ENCODE results near the gene DLEC1. TPM values are rescaled to one million over a fixed set of nuclear protein-coding genes. Genes with fewer than 3 reads are reported as not detected.
A peak's percentile ranks its signal among the peaks of the same experiment; 100 is the strongest.

The DLEC1 gene
- total RNA-seq, 4 donors from 2014 or later: 1.5 to 2.8 (median 1.9) TPM; not detected in 1

DNA sequence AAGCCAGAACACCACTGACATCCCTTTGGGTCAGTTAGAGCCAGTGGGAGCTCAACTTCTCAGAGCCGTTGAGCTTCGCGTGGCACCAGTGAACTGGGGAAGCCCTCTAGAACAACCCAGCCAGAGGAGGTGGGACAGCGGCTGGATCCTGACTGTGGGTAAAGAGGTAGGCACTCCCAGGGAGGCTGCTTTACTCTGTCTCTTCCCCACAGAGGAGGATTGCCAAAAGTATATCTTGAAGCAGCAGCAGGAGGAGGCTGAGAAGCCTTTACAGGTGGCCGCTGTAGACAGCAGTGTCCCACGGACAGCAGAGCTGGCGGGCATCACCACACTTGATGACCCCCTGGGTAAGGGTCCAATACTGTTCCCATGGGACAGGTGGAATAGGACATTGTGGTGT, 100.6 kb downstream of the DLEC1 start:
- TF ChIP-seq, protein P1, sequence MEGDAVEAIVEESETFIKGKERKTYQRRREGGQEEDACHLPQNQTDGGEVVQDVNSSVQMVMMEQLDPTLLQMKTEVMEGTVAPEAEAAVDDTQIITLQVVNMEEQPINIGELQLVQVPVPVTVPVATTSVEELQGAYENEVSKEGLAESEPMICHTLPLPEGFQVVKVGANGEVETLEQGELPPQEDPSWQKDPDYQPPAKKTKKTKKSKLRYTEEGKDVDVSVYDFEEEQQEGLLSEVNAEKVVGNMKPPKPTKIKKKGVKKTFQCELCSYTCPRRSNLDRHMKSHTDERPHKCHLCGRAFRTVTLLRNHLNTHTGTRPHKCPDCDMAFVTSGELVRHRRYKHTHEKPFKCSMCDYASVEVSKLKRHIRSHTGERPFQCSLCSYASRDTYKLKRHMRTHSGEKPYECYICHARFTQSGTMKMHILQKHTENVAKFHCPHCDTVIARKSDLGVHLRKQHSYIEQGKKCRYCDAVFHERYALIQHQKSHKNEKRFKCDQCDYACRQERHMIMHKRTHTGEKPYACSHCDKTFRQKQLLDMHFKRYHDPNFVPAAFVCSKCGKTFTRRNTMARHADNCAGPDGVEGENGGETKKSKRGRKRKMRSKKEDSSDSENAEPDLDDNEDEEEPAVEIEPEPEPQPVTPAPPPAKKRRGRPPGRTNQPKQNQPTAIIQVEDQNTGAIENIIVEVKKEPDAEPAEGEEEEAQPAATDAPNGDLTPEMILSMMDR (IDR thresholded peaks at IDR 0.05): no peak
- no peak for TF ChIP-seq POLR2A (IDR thresholded peaks at IDR 0.05)
- Histone ChIP-seq H3K27me3 (no peaks in the 10 kb centered on the region), H3K4me3 (peak overlapping the region; percentile 46 to 76), H3K9me3 (no peaks in the 10 kb centered on the region), H3K4me1 (no peaks in the 10 kb centered on the region), H3K36me3 (no peaks in the 10 kb centered on the region), H3K27ac (peak overlapping the region; percentile 89 to 92)
- intact Hi-C loops (cut with DNase I; ENCODE audit: low total_unique reads): no loop called here
- DNase-seq: no peak

- no peak overlapping the region for H3K4me3 ChIP-seq
- intact Hi-C loops (cut with DNase I; ENCODE audit: low total_unique reads): no loop called here
- H3K4me1 ChIP-seq: no peaks in the 10 kb centered on the region
- H3K27ac ChIP-seq: no peak overlapping the region
- H3K36me3 ChIP-seq: no peaks in the 10 kb centered on the region
- TF ChIP-seq, protein P1 (IDR thresholded peaks at IDR 0.05): no peak
- TF ChIP-seq POLR2A (IDR thresholded peaks at IDR 0.05): no peak
- DNase-seq: no peak
- no peaks in the 10 kb centered on the region for H3K27me3 ChIP-seq
- H3K9me3 ChIP-seq: no peaks in the 10 kb centered on the region
These were observed 101.5 kb downstream of the DLEC1 start for GRCh38 chr3:38140326-38141172.

- no peak for DNase-seq
- Histone ChIP-seq H3K27me3 (no peaks in the 10 kb centered on the region), H3K9me3 (no peaks in the 10 kb centered on the region), H3K27ac (no peak overlapping the region), H3K36me3 (no peaks in the 10 kb centered on the region), H3K4me1 (no peaks in the 10 kb centered on the region), H3K4me3 (no peak overlapping the region)
- intact Hi-C loops (cut with DNase I; ENCODE audit: low total_unique reads): no loop called here
- no peak for TF ChIP-seq POLR2A (IDR thresholded peaks at IDR 0.05)
- TF ChIP-seq, protein P1 (IDR thresholded peaks at IDR 0.05): no peak
These were observed 102.4 kb downstream of the DLEC1 start for GRCh38 chr3:38141173-38141951.

- no peaks in the 10 kb centered on the region for H3K4me1 ChIP-seq
- H3K4me3 ChIP-seq: no peak overlapping the region
- no peaks in the 10 kb centered on the region for H3K27me3 ChIP-seq
- TF ChIP-seq, protein P1 (IDR thresholded peaks at IDR 0.05): no peak
- no peak for TF ChIP-seq POLR2A (IDR thresholded peaks at IDR 0.05)
- no peaks in the 10 kb centered on the region for H3K9me3 ChIP-seq
- H3K36me3 ChIP-seq: no peaks in the 10 kb centered on the region
- no peak overlapping the region for H3K27ac ChIP-seq
- no peak for DNase-seq
- intact Hi-C loops (cut with DNase I; ENCODE audit: low total_unique reads): no loop called here
These were observed 102.9 kb downstream of the DLEC1 start for GRCh38 chr3:38141952-38142273.

DNA sequence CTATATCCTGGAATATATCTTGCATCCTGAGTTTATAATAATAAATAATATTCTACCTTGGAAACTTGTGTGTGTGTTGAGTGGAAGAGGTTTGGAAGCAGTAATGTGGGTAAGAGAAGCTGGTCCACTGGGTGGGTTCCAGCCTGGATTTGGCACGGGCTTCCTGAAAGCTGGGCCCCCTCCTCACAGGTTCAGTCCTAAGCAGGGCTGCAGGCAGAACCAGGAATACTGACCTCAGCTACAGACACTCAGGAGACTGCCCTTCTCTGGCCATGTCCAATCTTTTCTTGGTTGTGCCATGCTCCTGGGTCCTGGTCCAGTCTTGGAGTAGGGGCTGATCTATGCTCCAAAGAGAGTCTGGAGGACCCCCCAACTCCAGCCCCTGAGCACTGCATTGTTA, 104.0 kb downstream of the DLEC1 start:
- TF ChIP-seq, protein P1 (IDR thresholded peaks at IDR 0.05): no peak
- no peak for TF ChIP-seq POLR2A (IDR thresholded peaks at IDR 0.05)
- Histone ChIP-seq H3K9me3 (no peaks in the 10 kb centered on the region), H3K27me3 (no peaks in the 10 kb centered on the region), H3K27ac (no peak overlapping the region), H3K4me1 (no peaks in the 10 kb centered on the region), H3K4me3 (no peak overlapping the region), H3K36me3 (no peaks in the 10 kb centered on the region)
- intact Hi-C loops (cut with DNase I; ENCODE audit: low total_unique reads): no loop called here
- DNase-seq: no peak
